Thoracic aorta (tissue), 2 donors: Measurements from ENCODE around the gene MED31. TPM values are rescaled to one million over a fixed set of nuclear protein-coding genes. Genes with fewer than 3 reads are reported as not detected.

ENCODE experiments used
- ATAC-seq: fragments of 150-250 bp; one replicate; pipeline ENCODE4 v1.8.0; 2017; ENCODE audit warnings: low read depth; ENCODE audit not compliant: insufficient number of reproducible peaks, low FRiP score
- DNase-seq: peaks from one replicate; pipeline ENCODE4 v3.0.0-alpha.2; 2020; ENCODE audit warnings: low spot score
- H3K27ac ChIP-seq, 2 donors: fragments of 200-600 bp; sonication (generic); 1 replicate in 1 of 2; 2 replicates in 1 of 2; pipeline ENCODE4 v1.5.1; 2016; ENCODE audit warnings: mild to moderate bottlenecking in 2 of 2, moderate library complexity in 2 of 2
- H3K27me3 ChIP-seq: fragments of 200-600 bp; sonication (generic); replicated peaks from 2 replicates; pipeline ENCODE4 v1.6.0; 2016; ENCODE audit warnings: mild to moderate bottlenecking; ENCODE audit not compliant: insufficient read depth
- H3K36me3 ChIP-seq: fragments of 200-600 bp; sonication (generic); one replicate; pipeline ENCODE4 v1.5.1; 2016
- H3K4me1 ChIP-seq, 2 donors: fragments of 200-600 bp; sonication (generic); 1 replicate in 1 of 2; 2 replicates in 1 of 2; pipeline versions ENCODE4 v1.5.1 to v1.6.0; 2016; ENCODE audit warnings: low read depth in 2 of 2, mild to moderate bottlenecking in 1 of 2; ENCODE audit not compliant: control insufficient read depth in 1 of 2
- H3K4me3 ChIP-seq: fragments of 200-600 bp; sonication (generic); 2 replicates; pipeline ENCODE4 v1.5.1; 2016; ENCODE audit warnings: mild to moderate bottlenecking
- H3K9me3 ChIP-seq: fragments of 200-600 bp; sonication (generic); 2 replicates; pipeline ENCODE4 v1.5.1; 2016
- total RNA-seq, 2 donors: library from RNA; depleted of rRNA; stranded (reverse); fragments of >200 nt; gene quantifications; one replicate each; pipeline versions ENCODE4 v1.1.0 to v1.2.3, GENCODE V29; 2016
- TF ChIP-seq, protein P1 (sequence below): fragments of 200-600 bp; sonication (generic); IDR thresholded peaks from one replicate; pipeline ENCODE4 v1.5.1; 2019; ENCODE audit warnings: antibody characterized with exemption

The MED31 gene
- total RNA-seq, result 10 to 100 TPM in 1 of 2 donors, 1 to 10 TPM in 1; 4.7 to 21.3 TPM

DNA sequence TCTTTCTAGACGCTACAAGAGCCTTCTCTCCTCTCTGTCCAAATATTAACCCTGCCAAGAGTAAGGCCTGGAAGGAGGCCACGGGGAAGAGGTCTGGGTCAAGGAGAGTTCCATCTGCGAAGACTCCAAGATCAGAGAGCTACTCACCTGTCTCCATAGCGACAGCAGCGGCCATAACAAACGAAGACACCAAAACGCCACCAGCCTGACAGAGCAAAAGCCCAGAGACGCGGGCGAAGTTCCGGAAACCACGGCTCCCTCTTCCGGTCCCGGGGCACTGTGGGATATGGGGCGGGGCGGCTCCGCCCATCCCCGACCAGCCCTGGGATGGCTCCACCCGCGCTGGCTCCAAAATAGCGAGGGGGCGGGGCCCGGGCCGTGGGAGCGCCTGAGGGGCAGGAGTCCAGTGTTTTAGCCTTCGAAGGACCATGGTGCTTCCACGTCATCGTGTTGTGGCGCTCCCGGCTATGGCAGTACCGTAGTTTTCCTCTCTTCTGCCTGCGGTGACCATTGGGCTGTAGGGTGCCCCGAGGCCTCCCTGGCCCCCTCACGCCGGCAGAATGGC is at the start of gene MED31, which contains the start of gene C17orf100:
MED31 (minus strand) TSS at position 252 of the 565 bp plus-strand sequence; CDS start at position 175, 77 bp downstream.
C17orf100 (plus strand) TSS at position 409 of the 565 bp plus-strand sequence; CDS start at position 561, 152 bp downstream.
- no peaks in the 10 kb centered on the region for H3K36me3 ChIP-seq
- TF ChIP-seq, protein P1, sequence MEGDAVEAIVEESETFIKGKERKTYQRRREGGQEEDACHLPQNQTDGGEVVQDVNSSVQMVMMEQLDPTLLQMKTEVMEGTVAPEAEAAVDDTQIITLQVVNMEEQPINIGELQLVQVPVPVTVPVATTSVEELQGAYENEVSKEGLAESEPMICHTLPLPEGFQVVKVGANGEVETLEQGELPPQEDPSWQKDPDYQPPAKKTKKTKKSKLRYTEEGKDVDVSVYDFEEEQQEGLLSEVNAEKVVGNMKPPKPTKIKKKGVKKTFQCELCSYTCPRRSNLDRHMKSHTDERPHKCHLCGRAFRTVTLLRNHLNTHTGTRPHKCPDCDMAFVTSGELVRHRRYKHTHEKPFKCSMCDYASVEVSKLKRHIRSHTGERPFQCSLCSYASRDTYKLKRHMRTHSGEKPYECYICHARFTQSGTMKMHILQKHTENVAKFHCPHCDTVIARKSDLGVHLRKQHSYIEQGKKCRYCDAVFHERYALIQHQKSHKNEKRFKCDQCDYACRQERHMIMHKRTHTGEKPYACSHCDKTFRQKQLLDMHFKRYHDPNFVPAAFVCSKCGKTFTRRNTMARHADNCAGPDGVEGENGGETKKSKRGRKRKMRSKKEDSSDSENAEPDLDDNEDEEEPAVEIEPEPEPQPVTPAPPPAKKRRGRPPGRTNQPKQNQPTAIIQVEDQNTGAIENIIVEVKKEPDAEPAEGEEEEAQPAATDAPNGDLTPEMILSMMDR, result no peak
- no peaks in the 10 kb centered on the region for H3K27me3 ChIP-seq
- H3K4me3 ChIP-seq, result peak within 1 kb of the TSS; percentile 85
- no peaks in the 10 kb centered on the region for H3K9me3 ChIP-seq
- peak; percentile 81 for DNase-seq
- peak within 1 kb of the TSS; percentile 40 to 79 for H3K27ac ChIP-seq
- peak; percentile 72 for ATAC-seq
- peaks cover 5 to 40% of the 10 kb centered on the region in 2 donors for H3K4me1 ChIP-seq

DNA sequence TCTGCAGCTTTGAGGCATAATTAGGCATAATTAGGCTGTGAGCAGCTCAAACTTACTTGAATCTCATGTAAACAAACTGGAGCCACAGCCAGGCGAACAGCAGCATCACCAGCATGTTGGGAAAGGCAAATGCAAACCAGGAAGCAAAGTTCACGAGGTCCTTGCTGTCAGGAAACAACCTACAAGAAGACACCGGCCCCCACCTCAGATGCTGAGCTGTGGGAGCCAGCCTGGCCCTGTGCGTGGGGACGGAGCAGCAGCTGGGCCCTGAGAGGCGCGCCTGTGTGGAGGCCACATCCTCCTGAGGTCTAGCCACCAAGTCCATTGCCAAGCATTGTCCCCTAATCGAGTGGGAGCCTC is 49.5 kb upstream of the MED31 start:
- ATAC-seq (no peak), DNase-seq (no peak)
- no peaks in the 10 kb centered on the region for H3K27me3 ChIP-seq
- TF ChIP-seq, protein P1, result no peak
- no peak overlapping the region for H3K27ac ChIP-seq
- no peaks in the 10 kb centered on the region for H3K4me1 ChIP-seq
- no peaks in the 10 kb centered on the region for H3K9me3 ChIP-seq
- H3K36me3 ChIP-seq, result no peaks in the 10 kb centered on the region
- H3K4me3 ChIP-seq, result no peak overlapping the region

DNA sequence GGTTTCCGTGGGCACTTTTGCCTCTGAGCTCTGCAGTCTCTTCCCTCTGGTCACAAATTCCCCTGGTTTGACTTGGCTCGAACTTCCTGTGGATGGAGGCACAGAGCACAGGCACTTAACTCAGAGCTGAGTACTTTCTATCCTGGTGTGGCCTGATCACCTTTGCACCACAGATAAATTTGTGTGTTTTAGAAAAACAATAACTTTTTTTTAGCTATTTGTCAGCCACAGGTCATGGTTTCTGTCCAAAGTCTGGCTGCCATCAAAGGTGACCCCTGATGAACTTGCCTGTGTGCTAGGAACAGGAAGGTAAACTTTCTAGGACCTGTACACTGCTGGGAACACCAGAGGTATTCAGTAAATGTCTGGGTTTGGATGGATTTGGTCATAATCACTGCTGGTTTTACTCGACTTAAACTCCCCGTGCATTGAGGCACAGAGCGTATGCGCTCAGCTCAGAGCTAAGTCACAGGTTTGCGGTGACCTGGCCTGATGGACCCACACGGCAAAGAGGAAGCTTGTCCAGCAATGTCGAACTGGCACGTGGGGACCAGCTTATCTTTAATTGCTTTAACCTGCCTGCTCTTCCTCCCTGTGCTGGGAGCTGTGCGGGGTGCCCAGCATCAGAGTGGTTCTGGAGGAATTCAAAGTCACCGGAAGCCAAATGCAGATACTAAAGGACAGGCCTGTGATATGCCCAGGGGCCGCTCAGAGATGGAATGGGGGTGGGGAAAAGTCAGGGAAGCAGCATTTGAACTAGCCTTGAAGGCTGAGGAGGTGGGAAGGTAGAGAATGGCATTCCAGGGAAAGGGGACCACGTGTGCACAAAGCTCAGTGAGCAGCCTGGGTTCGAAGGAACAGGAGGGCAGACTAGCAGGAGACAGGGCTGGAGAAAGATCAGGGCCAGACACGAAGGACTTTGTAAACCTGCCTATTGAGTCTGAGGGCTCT is 48.9 kb upstream of the MED31 start:
- H3K4me3 ChIP-seq, result no peak overlapping the region
- no peaks in the 10 kb centered on the region for H3K36me3 ChIP-seq
- no peaks in the 10 kb centered on the region for H3K4me1 ChIP-seq
- TF ChIP-seq, protein P1, result no peak
- no peaks in the 10 kb centered on the region for H3K9me3 ChIP-seq
- no peak overlapping the region for H3K27ac ChIP-seq
- ATAC-seq (no peak), DNase-seq (no peak)
- H3K27me3 ChIP-seq, result no peaks in the 10 kb centered on the region

DNA sequence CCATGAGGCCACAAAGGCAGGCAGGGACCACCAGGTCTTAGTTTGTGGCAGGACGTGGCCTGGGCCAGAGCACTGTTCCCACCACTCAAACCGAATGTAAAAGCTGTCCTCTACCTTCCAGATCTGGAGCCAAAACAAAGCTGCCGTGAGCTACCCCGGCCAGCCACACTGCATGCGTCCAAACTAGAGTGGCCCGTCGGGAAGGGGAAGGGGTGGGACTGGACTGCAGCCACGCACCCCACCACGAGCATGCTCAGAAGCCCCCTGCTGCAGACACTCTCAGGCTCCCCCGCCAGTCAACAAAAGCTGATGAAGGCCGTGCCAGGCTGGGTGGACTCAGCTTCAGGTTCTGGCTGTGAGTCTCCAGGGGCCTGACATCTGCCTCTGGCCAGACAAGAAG is 46.6 kb upstream of the MED31 start:
- no peak for DNase-seq

DNA sequence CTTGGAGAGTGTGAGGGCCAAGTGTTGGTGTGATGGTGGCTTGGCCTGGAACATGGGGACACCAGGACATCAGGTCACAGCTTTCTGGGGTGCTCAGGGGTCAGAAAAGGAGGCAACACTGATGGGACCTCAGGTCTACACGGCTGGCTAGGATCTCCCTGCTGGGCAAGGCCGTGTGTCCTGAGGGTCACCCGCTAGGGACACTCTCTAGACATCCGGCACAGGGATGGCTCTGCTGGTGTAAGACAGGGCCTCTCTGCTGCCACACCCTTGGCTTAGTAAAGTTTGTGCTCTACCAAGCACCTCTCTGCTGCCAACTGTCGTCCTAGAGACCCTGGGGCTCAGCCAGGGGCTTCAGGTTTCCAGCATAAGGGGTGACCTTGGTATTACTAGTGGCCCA is 45.5 kb upstream of the MED31 start:
- Histone ChIP-seq H3K4me3 (no peak overlapping the region), H3K4me1 (no peaks in the 10 kb centered on the region), H3K36me3 (no peaks in the 10 kb centered on the region), H3K9me3 (no peaks in the 10 kb centered on the region), H3K27me3 (no peaks in the 10 kb centered on the region), H3K27ac (no peak overlapping the region)
- ATAC-seq (no peak), DNase-seq (no peak)
- TF ChIP-seq, protein P1, result no peak

More for the DNA sequence above, 46.6 kb upstream of the MED31 start:
- ATAC-seq, result no peak
- Histone ChIP-seq H3K9me3 (no peaks in the 10 kb centered on the region), H3K4me3 (no peak overlapping the region), H3K36me3 (no peaks in the 10 kb centered on the region), H3K4me1 (no peaks in the 10 kb centered on the region), H3K27ac (no peak overlapping the region), H3K27me3 (no peaks in the 10 kb centered on the region)
- TF ChIP-seq, protein P1, result no peak
